ENCODE measurements around the gene DCDC1.

DCDC1 gene, protein sequence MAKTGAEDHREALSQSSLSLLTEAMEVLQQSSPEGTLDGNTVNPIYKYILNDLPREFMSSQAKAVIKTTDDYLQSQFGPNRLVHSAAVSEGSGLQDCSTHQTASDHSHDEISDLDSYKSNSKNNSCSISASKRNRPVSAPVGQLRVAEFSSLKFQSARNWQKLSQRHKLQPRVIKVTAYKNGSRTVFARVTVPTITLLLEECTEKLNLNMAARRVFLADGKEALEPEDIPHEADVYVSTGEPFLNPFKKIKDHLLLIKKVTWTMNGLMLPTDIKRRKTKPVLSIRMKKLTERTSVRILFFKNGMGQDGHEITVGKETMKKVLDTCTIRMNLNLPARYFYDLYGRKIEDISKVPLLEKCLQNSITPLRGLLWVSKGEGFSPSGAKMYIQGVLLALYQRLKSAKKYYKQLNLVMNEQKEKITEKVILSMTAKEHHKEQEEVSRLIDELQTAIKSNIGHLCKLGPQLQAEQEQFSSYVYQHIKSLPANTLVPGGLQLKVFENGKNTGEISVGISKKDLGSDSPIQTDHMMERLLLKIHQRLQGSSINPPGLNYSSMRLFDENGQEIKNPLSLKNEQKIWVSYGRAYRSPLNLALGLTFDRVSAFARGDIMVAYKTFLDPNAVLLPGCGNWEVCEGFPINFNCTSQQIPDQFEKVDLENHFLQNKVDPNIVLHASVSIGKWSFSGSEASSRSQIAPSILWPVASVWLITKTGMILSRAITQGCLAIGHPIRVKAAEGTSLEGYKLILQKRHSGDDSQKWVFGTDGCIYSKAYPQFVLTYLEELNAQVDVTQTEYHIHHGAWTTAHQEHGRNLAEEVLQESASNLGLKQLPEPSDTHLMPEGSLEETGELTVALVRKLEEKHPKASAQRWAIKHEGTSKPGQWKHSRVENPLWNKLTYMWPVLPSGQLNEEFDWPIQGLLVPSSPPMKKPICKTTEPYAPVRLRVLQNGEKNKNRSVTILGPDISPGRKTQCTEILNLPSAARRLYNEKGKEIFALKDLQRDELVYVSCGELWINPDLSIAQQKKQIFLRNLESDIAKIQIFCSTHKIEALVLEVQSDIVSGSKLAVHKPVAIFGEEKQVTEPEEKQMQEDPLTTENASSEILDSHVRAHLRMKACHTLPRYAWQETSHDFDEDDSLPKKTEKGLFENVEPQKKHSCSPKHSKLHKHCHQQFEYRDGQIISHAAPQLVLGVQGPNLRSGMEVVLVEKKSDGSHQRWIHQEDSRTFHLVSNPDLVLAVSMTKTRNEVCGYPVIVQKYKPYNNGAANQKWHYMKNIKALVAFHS (N-terminal part only)

DNA sequence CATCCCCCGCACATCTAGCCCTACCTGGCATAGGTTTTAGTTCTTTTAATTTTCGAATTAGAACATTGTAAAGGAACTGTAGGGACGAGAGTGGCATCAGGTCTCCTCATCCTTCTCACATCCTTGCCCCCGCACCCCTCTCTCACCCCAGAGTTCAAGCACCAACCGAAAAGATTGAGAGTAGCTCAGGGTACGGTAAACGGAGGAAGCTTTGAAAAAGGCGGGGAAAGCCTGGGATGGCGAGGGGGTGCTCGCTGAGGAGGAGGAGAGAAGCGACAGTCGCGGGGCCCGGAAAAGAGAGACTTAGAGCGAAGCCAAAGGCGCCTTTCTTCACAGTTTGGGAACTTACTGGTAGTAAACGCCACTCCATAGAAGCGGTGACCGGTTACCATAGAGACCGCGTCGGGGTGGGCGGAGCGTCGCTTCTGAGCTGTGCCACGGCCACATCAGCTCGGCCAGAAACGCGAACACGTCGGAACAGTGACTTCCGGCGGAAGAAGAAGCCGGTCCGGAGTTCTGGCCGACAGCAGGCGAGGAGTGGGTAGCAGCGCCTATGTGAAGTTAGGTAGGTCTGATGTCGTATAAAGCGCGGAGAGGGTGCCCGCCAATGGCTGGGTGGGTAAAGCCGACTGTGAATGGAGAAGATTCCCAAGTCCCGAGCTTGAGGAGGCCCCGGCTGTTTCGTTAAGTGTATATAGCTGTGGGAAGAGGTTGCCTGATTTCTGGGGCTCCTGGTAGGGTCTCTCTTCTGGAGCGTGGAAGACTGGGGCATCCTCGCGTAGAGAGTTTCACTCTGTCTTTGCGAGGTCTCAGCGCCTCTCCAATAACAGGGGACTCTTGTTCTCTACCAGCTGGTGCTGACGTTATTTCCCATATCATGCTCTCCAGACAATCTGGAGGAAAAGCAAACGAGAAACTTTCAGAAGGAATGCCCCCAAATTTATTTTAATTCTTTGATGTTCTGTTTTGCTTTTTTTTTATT, at the start of gene DCDC1, which contains the start of gene DNAJC24:
DCDC1 (minus strand) TSS at position 392 of the 982 bp plus-strand sequence. CDS start 41,459 bp downstream, outside the sequence.
DNAJC24 (plus strand) TSS at position 513 of the 982 bp plus-strand sequence. CDS start 889 bp downstream, outside the sequence.
- peak; percentile 96 for DNase-seq

DNA sequence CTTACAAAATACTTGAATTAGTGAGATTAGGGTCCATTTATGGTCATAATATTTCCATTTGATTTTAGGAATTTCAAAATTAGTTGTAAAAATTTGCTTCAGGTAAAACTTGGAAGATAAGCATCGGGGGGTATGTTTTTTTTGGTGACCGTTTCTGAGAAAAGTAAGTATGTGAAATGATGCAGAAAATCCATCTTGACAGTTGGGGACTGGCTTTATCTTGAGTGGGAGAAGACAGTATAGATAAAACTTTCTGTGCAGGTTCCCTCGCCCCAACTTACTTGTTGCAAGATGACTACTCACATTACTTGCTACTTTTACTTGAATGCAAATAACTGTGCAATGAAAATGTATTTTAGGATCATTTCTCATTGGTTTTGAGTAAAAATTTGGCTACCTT, 49.6 kb upstream of the DCDC1 start:
- no peak for DNase-seq

DNA sequence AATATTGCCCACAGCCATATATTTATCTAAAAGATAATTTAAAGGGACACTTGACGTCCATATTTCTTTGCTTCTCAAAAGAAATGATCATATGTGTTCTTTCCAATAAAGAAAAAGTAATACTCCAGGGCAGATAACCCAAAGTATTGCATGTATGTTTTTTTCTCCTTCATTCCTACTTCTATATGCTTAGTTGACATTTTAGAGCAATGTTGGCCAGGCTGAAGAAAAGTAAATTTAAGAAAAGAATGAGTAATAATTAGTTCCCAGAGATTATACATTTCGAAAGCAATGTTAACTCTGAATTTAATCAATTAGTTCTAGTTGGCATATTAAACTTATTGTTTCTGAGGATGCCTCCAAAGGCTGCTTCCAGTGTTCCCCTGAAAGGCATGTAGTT, 48.3 kb upstream of the DCDC1 start:
- no peak for DNase-seq

DNA sequence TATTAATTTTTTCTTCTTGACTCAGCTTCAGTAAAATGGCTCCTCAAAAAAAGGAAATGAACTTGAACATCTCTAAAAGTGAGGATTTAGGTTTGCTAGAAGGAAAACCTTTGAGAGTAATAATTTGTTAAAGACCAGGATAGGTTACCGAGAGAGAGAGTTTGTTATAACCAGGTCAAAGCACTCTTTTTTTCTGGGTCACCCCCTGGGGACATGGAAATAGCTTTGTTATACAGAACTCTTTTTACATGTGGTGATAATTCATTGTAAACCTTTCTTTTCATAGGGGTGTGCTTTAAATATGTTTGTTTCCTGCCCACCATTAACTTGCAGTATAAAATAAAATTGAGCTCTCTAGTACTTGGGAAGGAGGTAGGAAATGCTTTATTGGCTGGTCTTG, 47.8 kb upstream of the DCDC1 start:
- DNase-seq, result no peak

DNA sequence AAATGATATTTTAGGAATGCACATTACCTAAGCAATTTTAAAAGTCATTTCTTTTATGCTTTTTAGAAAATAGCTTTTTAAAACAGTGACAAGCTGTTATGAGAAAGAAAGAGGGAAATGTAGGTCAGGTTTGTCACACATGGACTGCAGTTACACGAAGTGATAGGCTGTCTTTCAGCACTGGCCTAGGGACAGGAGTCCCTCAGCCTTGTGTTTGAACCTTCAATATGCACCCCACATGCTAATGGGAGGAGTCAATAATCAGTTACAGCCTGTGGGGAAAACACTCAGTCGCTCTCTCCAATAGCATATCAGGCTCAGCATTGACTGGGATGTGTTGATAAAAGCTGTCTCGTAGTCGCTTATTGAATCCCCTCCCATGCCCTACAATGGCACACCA, 45.9 kb upstream of the DCDC1 start:
- DNase-seq, result no peak

DNA sequence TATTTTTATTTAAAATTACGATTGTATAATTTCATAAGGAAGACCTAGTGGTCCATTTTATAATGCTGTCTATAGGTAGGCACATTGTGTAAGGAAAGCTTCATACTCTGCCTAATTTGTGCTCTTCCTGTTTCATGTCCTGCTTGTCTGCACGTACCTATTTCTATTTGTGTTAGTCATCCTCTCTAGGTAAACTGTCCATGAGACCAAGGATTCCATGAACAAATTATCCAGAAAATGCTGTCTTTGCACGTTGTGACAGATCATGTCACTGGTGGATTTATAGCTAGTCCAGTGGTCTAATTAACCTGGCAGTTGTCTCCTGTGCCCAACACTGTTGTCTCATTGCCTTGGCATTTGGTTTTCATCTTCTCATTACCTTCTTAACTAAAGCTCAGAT, 44.8 kb upstream of the DCDC1 start:
- DNase-seq, result no peak

DNA sequence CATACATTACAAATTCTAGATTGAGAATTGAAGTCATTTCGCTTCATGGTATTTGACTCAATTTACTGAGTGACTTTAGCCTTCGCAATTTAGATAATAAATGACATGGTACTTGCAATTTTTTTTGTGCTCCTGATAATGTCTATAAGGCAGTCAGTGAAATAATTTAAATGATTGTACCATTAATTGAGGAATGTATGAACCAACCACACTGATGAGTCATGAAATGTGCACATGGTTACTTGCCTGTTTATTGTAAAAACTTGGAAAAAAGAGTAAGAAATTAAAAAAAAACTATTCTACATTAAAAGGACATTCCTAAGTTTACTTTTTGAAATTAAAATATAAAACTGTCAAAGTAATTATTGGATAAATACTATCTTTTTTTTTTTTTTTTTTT, 43.4 kb upstream of the DCDC1 start:
- DNase-seq, result no peak

DNA sequence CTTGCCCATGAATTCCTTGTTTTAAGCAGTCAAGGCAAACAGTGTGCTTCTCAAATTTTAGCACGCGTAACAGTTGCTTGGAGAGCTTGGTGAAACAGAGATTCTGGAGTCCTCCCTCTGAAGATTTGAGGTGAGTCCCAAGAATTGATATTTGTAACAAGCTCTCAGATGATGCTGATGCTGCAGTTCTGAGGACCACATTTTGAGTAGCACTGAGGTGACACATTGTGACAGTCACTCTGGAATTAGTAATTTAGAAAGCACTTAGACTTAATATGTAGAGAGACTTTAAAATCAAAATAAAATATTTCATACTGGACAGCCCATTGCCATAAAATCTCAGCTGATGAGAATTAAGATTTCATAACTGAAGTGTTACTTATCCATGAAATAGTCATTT, 38.7 kb upstream of the DCDC1 start:
- no peak for DNase-seq

DNA sequence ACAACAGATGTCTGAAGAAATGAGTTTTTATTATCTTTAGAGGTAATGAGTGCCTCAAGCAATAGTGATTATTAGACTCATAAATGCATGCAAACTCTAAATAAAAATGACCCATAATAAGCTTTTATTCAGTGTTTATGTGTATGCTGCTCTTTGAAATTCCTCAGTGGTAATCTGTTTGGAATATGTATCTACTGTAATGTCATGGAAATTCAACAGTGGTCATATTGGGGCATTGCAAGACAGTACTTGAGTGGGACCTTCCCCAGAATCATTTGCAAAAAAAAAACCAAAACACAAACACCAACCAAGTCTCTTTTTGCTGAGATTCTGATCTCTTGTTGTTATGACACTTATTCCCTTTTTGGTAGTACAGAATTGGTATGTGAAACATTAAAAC, 35.1 kb upstream of the DCDC1 start:
- DNase-seq, result no peak

DNA sequence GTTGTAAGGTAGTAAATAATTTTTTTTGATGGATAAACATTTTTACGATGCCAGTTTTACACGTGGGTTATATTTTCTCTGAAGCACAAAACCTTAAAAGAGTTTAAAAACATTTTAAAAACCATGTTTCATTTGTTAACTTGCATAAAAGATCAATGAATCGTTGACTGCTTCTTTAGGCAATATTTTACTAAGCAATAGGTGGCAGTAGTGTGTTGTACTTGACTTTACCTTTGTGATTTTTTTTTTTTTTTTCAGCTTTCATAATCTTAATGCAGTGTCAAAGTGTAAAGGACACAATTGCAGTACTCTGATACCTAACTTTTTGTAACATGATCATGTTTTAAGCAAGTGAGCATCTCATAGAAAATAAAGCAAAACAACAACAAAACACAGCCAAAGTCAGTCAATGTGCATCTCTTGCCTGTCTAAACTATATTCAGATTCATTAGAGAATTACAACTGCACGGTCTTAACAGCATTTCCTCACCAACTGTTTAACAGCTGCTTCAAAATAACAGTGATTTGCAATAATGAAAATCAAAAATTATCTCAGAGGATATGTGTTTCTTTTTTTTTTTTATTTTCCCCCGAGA, 27.8 kb upstream of the DCDC1 start:
- DNase-seq, result no peak

DNA sequence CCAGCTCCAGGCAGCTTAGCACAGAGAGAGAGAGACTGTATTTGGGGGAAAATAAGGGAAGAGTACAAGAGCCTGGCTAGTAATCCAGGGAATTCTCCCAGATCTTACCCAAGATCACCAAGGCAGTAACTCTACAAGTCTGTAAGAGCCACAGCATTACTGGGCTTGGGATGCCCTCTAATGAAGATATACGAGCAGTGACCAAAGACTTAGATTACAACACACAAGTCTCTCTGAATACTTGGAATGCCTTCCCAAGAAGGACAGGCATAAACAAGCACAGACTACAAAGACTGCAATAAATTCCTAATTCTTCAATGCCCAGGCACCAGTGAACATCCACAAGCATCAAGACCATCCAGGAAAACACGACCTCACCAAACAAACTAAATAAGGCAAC, 17.8 kb upstream of the DCDC1 start:
- no peak for DNase-seq

DNA sequence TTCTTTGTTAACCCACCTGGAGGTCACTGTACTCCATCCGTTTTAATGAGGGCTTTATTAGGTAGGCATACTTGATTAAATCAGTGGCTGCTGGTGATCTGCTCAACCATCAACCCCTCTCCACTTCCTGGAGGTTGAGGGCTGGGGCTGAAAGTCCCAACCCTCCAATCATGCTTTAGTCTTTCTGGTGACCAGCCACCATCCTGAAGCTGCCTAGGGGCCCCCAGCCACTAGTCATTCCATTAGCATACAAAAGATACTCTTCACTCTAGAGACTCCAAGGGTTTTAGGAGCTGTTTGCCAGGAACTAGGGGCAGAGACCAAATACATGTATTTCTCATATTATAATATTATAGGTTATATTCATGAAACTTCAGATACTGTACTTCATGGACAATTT, 13.6 kb upstream of the DCDC1 start:
- DNase-seq, result no peak

DNA sequence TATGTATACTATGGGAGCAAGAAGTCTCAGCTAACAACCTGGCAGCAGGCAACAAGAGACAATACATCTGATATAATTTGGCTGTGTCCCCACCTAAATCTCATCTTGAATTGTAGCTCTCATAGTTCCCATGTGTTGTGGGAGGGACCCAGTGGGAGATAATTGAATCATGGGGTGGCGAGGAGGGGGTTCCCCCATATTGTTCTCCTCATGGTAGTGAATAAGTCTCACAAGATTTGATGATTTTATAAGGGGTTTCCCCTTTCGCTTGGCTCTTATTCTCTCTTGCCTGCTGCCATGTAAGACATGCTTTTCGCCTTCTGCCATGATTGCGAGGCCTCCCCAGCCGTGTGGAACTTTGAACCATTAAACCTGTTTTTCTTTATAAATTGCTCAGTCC, 6.3 kb upstream of the DCDC1 start:
- DNase-seq, result no peak

DNA sequence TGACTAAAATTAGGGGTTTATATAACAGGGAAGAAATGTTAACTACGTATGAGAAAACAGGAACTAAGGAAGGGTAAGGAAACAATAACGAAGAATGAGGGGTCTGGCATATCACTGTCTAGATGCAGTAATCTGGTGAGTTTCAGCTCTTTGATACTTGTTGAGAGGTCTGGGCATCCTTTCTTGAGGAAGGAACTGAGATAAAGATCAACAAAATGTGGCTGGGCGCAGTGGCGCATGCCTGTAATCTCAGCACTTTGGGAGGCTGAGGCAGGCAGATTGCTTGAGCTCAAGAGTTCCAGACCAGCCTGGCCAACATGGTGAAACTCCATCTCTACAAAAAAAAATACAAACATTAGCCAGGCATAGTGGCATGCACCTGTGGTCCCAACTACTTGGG, 2.7 kb downstream of the DCDC1 start:
- DNase-seq, result no peak

DNA sequence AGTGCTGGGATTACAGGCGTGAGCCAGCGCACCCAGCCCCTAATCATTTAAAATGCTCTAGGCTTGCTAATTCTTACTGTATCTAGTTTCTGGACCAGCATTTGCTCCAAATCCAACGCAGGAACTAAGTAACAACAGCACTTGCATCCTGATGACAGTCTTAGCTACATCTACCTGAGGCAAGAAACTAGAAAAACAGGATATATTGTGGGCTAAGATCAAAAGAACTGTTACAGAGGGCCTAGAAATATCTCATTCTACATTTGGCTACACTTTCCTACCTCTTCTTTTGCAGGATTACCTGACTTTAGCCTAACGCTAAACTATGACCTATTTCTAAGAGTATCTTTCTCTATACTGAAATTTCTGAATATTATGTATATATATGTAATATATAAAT, 7.8 kb downstream of the DCDC1 start:
- DNase-seq, result no peak

DNA sequence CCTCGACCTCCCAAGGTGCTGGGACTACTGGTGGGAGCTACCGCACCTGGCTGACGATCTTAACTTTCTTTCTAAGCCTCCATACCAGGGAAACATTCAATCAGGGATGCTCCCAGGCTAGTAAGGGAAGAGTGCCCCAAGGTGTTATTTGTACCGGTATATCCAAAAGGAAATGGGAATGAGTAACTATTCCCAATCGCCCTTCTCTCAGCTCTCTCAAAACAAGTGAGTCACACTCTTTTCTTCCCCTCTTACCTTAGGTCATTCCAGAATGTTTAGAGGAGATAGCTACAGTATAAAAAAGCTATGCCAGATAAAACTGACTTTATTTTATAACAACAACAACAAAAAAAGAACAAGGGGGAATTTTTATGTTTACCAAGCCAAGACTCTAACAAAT, 13.7 kb downstream of the DCDC1 start:
- no peak for DNase-seq

DNA sequence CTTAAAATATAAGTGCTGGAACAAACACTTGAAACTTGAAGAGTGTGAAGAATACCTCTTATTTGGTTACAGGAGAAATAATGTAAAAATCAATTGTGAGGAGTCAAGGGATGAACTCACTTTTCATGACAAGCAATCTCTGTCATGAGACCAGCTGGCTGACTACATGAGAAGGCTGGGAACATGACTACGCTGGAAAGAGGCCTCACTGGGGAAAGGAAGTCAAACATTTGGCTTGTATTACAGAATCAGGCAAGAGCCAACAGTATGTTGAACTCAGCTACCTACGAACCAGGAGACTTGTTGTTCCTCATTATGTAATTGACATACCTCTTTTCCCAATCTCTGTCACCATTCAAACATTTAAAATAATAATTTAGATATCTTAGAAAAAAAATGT, 14.4 kb downstream of the DCDC1 start:
- DNase-seq, result no peak

DNA sequence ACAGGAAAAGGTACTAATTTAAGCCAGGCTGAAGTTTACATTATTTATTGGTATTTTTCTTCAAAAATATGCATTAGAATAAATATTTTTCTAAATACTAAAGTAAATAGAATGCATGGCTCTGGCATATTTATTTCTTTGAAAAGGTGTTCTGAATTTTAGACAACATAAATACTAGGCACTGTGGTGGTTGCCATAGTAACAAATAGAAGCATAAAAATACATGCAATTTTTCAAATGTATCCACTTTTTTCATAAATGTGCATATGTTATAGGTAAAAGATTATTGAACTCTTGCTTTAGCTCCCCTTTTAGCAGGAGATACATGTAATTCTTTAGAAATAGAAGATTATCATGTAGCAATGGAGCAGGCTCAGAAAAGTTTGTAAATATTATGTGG, 18.4 kb downstream of the DCDC1 start:
- no peak for DNase-seq

DNA sequence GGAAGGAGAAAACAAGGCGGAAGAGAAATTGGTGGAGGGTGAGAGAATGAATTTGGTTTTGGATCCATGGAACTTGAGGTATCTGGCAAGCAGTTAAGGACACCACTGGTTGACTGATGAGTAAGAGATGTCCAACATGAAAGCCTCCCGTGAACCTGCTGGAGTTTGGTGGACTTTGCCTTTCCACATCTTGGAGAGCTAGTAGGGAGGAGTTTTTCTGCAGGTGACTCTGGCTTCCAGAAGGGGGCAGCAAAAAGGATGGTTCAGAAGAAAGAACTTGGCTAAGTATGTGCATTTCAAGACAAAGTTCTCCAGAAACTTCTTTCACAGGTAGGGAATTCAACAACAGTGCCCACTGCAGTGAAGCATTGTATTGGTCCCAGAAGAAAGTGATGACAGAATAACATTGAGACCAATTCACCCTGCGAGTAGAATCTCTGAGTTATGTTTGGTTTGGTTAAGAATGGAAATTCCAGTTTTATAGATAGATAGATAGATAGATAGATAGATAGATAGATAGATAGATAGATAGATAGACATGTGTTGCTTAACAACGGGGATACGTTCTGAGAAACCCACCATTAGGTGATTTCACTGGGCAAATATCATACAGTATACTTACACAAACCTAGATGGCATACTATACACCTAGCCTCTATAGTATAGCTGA, 28.5 kb downstream of the DCDC1 start:
- DNase-seq, result no peak

DNA sequence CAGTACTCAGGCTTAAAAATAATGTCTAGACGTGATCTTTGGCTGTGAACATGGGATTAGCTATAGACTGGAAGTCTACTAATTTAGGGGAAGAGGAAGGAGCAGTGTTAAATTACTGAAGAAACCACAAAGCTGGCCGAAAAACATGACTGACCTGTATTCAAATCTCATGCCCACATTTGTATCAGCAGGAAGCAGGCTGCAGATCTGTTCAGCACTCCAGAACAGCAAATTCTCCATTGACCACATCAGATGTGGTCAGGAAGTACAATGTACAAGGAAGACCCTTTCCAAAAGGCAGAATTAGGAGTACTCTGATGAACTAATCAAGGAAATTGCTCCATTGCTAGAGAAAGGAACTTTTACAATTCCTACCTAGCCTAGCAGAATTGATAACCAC, 31.7 kb downstream of the DCDC1 start:
- no peak for DNase-seq

DNA sequence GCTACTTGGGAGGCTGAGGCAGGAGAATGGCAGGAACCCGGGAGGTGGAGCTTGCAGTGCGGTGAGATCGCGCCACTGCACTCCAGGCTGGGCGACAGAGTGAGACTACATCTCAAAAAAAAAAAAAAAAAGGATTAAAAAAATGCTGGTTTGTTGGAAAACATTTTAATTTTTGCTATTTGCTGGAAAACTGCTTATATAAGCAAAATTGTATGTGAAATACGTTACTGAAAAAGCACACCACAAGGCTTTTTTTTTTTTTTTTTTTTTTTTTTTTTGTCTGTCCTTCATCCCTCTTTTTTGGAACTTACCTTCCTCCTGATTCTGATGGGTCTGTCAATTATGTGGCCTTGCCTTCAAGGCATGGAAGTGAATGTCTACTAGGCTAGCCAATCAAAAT, 40.8 kb downstream of the DCDC1 start:
- no peak for DNase-seq
